Stomach (tissue), 9 donors: ENCODE data around the gene CD160. TPM values are rescaled to one million over a fixed set of nuclear protein-coding genes. Genes with fewer than 3 reads are reported as not detected.

Experiments used
- DNase-seq, 2 donors: peaks; one replicate each; pipeline versions ENCODE4 v3.0.0 to v3.0.0-alpha.2; 2013 to 2019
- H3K27ac ChIP-seq, 5 donors: fragments of 200-600 bp in 4 of 5; sonication (generic) in 4 of 5; one replicate each; pipeline ENCODE4 v1.5.1; 2013 to 2019; ENCODE audit warnings: mild to moderate bottlenecking in 1 of 5, moderate library complexity in 1 of 5
- H3K27me3 ChIP-seq, 3 donors: fragments of 200-600 bp; sonication (generic); one replicate each; pipeline ENCODE4 v1.5.1; 2017 to 2019; ENCODE audit warnings: mixed run types in 1 of 3
- H3K36me3 ChIP-seq, 4 donors: fragments of 200-600 bp; sonication (generic); 1 replicate in 3 of 4; 2 replicates in 1 of 4; pipeline ENCODE4 v1.5.1; 2016 to 2019
- H3K4me1 ChIP-seq, 4 donors: fragments of 200-600 bp; sonication (generic); one replicate each; pipeline ENCODE4 v1.5.1; 2016 to 2019
- H3K4me3 ChIP-seq, 4 donors: fragments of 200-600 bp; sonication (generic) in 3 of 4; one replicate each; pipeline ENCODE4 v1.5.1; 2016 to 2019; ENCODE audit warnings: mild to moderate bottlenecking in 1 of 4
- H3K9me3 ChIP-seq, 4 donors: fragments of 200-600 bp; sonication (generic); one replicate each; pipeline ENCODE4 v1.5.1; 2016 to 2019
- CTCF ChIP-seq, 7 experiments: fragments of 450-650 bp in 4 of 7; fragments of 200-600 bp in 3 of 7; sonication (generic) in 3 of 7; IDR thresholded peaks; one replicate each; pipeline ENCODE4 v1.5.1; 2016 to 2019; ENCODE audit warnings: antibody characterized with exemption in 7 of 7, control low read depth in 2 of 7, mild to moderate bottlenecking in 1 of 7
- EP300 ChIP-seq: sonication (generic); formaldehyde crosslinking; IDR thresholded peaks from one replicate; pipeline ENCODE4 v1.6.1; 2017; ENCODE audit warnings: antibody characterized with exemption
- POLR2A ChIP-seq, 4 donors: fragments of 450-650 bp; IDR thresholded peaks; one replicate each; pipeline ENCODE4 v1.6.1; 2016; ENCODE audit warnings: antibody characterized with exemption in 4 of 4, control low read depth in 2 of 4, mild to moderate bottlenecking in 1 of 4, moderate library complexity in 1 of 4
- POLR2AphosphoS5 ChIP-seq, 3 donors: sonication (generic); formaldehyde crosslinking; IDR thresholded peaks; one replicate each; pipeline ENCODE4 v1.6.1; 2016; ENCODE audit warnings: antibody characterized with exemption in 3 of 3
- WGBS, 5 donors: extraction: QIAGEN DNeasy Blood & Tissue Kit in 3 of 5; methylation state at CpG; one replicate each; pipeline versions ENCODE4 v1.1.5 to v1.1.7; 2013 to 2018; 5-methylcytosine and 5-hydroxymethylcytosine counted together
- intact Hi-C: fragments of 100-400 bp; cut with DNase I; formaldehyde crosslinking; loops from one replicate; pipeline ENCODE4 v1.15.1; 2023; ENCODE audit warnings: low total_unique reads
- polyA plus RNA-seq, 3 donors: library from polyadenylated mRNA; stranded (reverse); fragments of 200-250 nt; gene quantifications; one replicate each; pipeline ENCODE4 v1.2.3, GENCODE V29; 2013
- total RNA-seq, 5 donors: library from RNA; depleted of rRNA; stranded (reverse); fragments of >200 nt; gene quantifications; one replicate each; pipeline versions ENCODE4 v1.1.0 to v1.2.3, GENCODE V29; 2014 to 2016
- donor health status: healthy with polysubstance abuse.
- donor health status: Bipolar disorder and iron deficiency.
- donor health status: healthy.

The CD160 gene
- total and polyA plus RNA-seq, 8 donors, result 0.25 to 4.8 (median 0.37) TPM; not detected in 5

- 91 to 100% (median 94%) methylated on average over 5 to 6 of the region's 6 CpGs for WGBS, 5 donors
- intact Hi-C loops, result no loop called here
- Histone ChIP-seq H3K36me3 (no peaks in the 10 kb centered on the region), H3K27me3 (no peaks in the 10 kb centered on the region), H3K27ac (no peak overlapping the region), H3K4me1 (peaks cover 0 to 18% (median 12%) of the 10 kb centered on the region in 4 donors), H3K9me3 (no peaks in the 10 kb centered on the region), H3K4me3 (no peak overlapping the region)
- no peak for DNase-seq
- TF ChIP-seq EP300, result no peak
- TF ChIP-seq CTCF (IDR thresholded peaks at IDR 0.05), result no peak
- no peak for TF ChIP-seq POLR2A (IDR thresholded peaks at IDR 0.05)
- TF ChIP-seq POLR2AphosphoS5 (IDR thresholded peaks at IDR 0.05), result no peak
These were observed 30.4 kb upstream of the CD160 start for GRCh38 chr1:145688924-145689323.

GRCh38 chr1:145689922-145690321, 29.4 kb upstream of the CD160 start:
- no peak overlapping the region for H3K4me3 ChIP-seq
- WGBS, 5 donors, result 90 to 94% (median 92%) methylated on average over 6 of the region's 6 CpGs
- intact Hi-C loops, result no loop called here
- no peak overlapping the region for H3K27ac ChIP-seq
- peaks cover 0 to 18% (median 12%) of the 10 kb centered on the region in 4 donors for H3K4me1 ChIP-seq
- DNase-seq, result no peak
- no peaks in the 10 kb centered on the region for H3K9me3 ChIP-seq
- no peaks in the 10 kb centered on the region for H3K27me3 ChIP-seq
- TF ChIP-seq POLR2A (IDR thresholded peaks at IDR 0.05), result no peak
- no peak for TF ChIP-seq CTCF (IDR thresholded peaks at IDR 0.05)
- TF ChIP-seq EP300, result no peak
- no peak for TF ChIP-seq POLR2AphosphoS5 (IDR thresholded peaks at IDR 0.05)
- no peaks in the 10 kb centered on the region for H3K36me3 ChIP-seq

- TF ChIP-seq POLR2A (IDR thresholded peaks at IDR 0.05) (no peak), POLR2AphosphoS5 (IDR thresholded peaks at IDR 0.05) (no peak), EP300 (no peak), CTCF (IDR thresholded peaks at IDR 0.05) (no peak)
- no peaks in the 10 kb centered on the region for H3K36me3 ChIP-seq
- no peak overlapping the region for H3K4me3 ChIP-seq
- H3K4me1 ChIP-seq, result peaks cover 0 to 18% (median 12%) of the 10 kb centered on the region in 4 donors
- H3K27me3 ChIP-seq, result no peaks in the 10 kb centered on the region
- DNase-seq, result peak in 1 of 2 donors; percentile 71
- H3K27ac ChIP-seq, result no peak overlapping the region
- WGBS, 5 donors, result 50 to 61% (median 55%) methylated on average over 5 of the region's 5 CpGs
- intact Hi-C loops, result no loop called here
- no peaks in the 10 kb centered on the region for H3K9me3 ChIP-seq
These were observed 28.4 kb upstream of the CD160 start for GRCh38 chr1:145690587-145691558.

DNA sequence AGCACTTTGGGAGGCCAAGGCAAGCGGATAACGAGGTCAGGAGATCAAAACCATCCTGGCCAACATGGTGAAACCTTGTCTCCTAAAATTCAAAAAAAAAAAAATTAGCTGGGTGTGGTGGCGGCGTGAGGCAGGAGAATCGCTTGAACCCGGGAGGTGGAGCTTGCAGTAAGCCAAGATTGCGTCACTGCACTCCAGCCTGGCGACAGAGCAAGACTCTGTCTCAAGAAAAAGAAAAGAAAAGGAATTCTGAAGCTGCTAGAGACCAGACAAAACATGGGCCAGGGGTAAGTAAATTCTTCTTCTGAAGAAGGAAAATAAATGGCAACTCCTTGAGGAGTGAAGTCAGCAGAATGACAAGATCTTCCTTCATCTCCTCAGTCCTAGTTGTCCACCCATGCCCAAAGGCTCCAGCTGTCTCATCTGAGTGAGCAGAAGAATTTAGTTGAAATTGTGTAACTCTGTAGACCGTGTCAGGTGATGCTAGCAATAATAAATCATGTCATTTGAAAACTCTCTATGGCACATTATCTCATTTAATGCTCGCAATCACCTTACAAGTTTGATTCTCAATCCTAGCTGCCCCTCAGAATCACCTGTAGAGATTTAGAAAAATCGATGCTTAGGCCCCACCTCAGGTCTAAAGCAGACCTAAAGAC, 26.4 kb upstream of the CD160 start:
- Histone ChIP-seq H3K36me3 (no peaks in the 10 kb centered on the region), H3K27ac (no peak overlapping the region), H3K4me3 (no peak overlapping the region), H3K9me3 (no peaks in the 10 kb centered on the region), H3K27me3 (no peaks in the 10 kb centered on the region), H3K4me1 (peaks cover 0 to 18% (median 12%) of the 10 kb centered on the region in 4 donors)
- no peak for DNase-seq
- 89 to 95% (median 92%) methylated on average over 11 of the region's 11 CpGs for WGBS, 5 donors
- TF ChIP-seq POLR2AphosphoS5 (IDR thresholded peaks at IDR 0.05) (no peak), EP300 (no peak)
- intact Hi-C loops, result no loop called here
